ENCODE data around the gene PSMG3.
"Not testable (repeated sequence)": the region's sequence is repeated elsewhere in the genome, so short reads cannot be mapped to it uniquely, and the experiment has no call there.

The PSMG3 gene

GRCh38 chr7:1596181-1597043 lies 26.6 kb upstream of the PSMG3 start:
- no peak for DNase-seq

- no peak for DNase-seq
Measured at GRCh38 chr7:1595636-1596035, 25.8 kb upstream of the PSMG3 start.

GRCh38 chr7:1595027-1595426 lies 25.2 kb upstream of the PSMG3 start:
- DNase-seq = no peak

- no peak for DNase-seq
Measured at GRCh38 chr7:1593904-1594421, 24.1 kb upstream of the PSMG3 start.

- no peak for DNase-seq
Measured at GRCh38 chr7:1593091-1593866, 23.4 kb upstream of the PSMG3 start.

GRCh38 chr7:1592299-1592871 lies 22.6 kb upstream of the PSMG3 start:
- no peak for DNase-seq

GRCh38 chr7:1591876-1592275 lies 22.0 kb upstream of the PSMG3 start:
- no peak for DNase-seq

GRCh38 chr7:1591396-1591795 lies 21.6 kb upstream of the PSMG3 start:
- DNase-seq = no peak

- no peak for DNase-seq
Measured at GRCh38 chr7:1590887-1591286, 21.1 kb upstream of the PSMG3 start.

GRCh38 chr7:1590476-1590875 lies 20.6 kb upstream of the PSMG3 start:
- DNase-seq = no peak

- no peak for DNase-seq
Measured at GRCh38 chr7:1588978-1589377, 19.1 kb upstream of the PSMG3 start.

- DNase-seq = no peak
Measured at GRCh38 chr7:1587738-1588137, 17.9 kb upstream of the PSMG3 start.

- peak; percentile 20 for DNase-seq
Measured at GRCh38 chr7:1586827-1587705, 17.2 kb upstream of the PSMG3 start.

GRCh38 chr7:1586126-1586826 lies 16.4 kb upstream of the PSMG3 start:
- DNase-seq = no peak

- DNase-seq = no peak
Measured at GRCh38 chr7:1585142-1585981, 15.5 kb upstream of the PSMG3 start.

GRCh38 chr7:1584700-1585099 lies 14.9 kb upstream of the PSMG3 start:
- DNase-seq = no peak

GRCh38 chr7:1583241-1583930 lies 13.6 kb upstream of the PSMG3 start:
- DNase-seq = not testable (repeated sequence)

GRCh38 chr7:1580422-1581030 lies 10.7 kb upstream of the PSMG3 start:
- DNase-seq = no peak

GRCh38 chr7:1579481-1580421 lies 9.9 kb upstream of the PSMG3 start:
- peak; percentile 67 for DNase-seq
